Central memory CD8-positive, alpha-beta T cell (primary cell): ENCODE data around the gene MTHFD2L.

ENCODE experiments used
- ATAC-seq: fragments of 150-1000 bp; cut with Tn5 transposase; replicated peaks from 2 replicates; pipeline ENCODE4 v1.10.0; 2022; ENCODE audit warnings: mild to moderate bottlenecking, moderate FRiP score, moderate number of reproducible peaks; ENCODE audit not compliant: poor library complexity, severe bottlenecking; ENCODE audit errors: extremely low read depth
- DNase-seq, 2 donors: peaks; one replicate each; pipeline ENCODE4 v3.0.0; 2021; ENCODE audit warnings: low spot score in 2 of 2
- H3K27ac Mint-ChIP-seq: one replicate; pipeline ENCODE4 v1.8.0; 2022; ENCODE audit warnings: low read depth, mild to moderate bottlenecking, moderate library complexity, mixed read lengths
- H3K27me3 Mint-ChIP-seq: one replicate; pipeline ENCODE4 v1.8.0; 2022; ENCODE audit warnings: mixed read lengths
- H3K36me3 Mint-ChIP-seq: one replicate; pipeline ENCODE4 v1.8.0; 2022; ENCODE audit warnings: mild to moderate bottlenecking, moderate library complexity, mixed read lengths; ENCODE audit not compliant: insufficient read depth
- H3K4me1 Mint-ChIP-seq: one replicate; pipeline ENCODE4 v1.8.0; 2022; ENCODE audit warnings: mixed read lengths
- H3K4me3 Mint-ChIP-seq: one replicate; pipeline ENCODE4 v1.8.0; 2022; ENCODE audit warnings: mild to moderate bottlenecking, moderate library complexity, mixed read lengths
- H3K9me3 Mint-ChIP-seq: one replicate; pipeline ENCODE4 v1.8.0; 2022; ENCODE audit warnings: mixed read lengths

Gene MTHFD2L

DNA sequence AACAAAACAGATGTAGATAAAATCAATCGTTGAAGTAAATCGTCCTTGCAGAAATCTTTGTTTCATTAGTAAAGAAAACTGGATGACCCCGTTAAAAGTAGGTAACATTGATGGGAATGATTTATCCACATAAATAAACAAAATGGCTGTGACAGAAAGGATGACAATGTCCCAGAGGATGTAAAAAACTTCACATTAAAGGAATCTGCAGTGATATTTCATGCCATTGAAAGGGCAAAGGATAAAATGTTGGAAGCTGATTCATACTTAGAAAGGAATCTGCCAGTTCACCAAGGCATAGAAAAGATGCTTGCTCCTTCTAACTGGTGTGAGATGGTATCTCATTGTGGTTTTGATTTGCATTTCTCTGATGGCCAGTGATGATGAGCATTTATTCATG lies 126.1 kb downstream of the MTHFD2L start:
- Mint-ChIP-seq H3K9me3 (no peaks in the 10 kb centered on the region), H3K4me1 (no peaks in the 10 kb centered on the region), H3K27ac (no peak overlapping the region), H3K27me3 (no peaks in the 10 kb centered on the region), H3K36me3 (no peaks in the 10 kb centered on the region), H3K4me3 (no peak overlapping the region)
- ATAC-seq: no peak
- no peak for DNase-seq

DNA sequence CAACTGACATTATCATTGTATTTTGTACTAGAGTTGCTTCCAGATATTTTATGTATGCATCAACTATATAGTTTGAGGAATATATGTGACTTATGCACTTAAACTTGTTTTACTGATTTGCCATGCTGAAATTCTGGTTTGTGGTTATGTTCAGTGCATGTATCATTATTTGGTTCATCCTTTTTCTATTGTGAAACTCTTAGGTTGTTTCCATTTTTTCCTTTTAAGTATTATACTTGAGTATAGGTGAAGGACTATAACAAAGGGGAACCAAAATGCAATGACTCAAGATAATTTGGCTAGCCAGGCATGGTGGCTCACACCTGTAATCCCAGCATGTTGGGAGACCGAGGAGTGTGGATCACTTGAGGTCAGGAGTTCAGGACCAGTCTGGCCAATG lies 129.2 kb downstream of the MTHFD2L start:
- no peak overlapping the region for H3K4me3 Mint-ChIP-seq
- H3K27ac Mint-ChIP-seq: no peak overlapping the region
- no peaks in the 10 kb centered on the region for H3K4me1 Mint-ChIP-seq
- no peak for DNase-seq
- H3K36me3 Mint-ChIP-seq: no peaks in the 10 kb centered on the region
- H3K9me3 Mint-ChIP-seq: no peaks in the 10 kb centered on the region
- no peak for ATAC-seq
- H3K27me3 Mint-ChIP-seq: no peaks in the 10 kb centered on the region

DNA sequence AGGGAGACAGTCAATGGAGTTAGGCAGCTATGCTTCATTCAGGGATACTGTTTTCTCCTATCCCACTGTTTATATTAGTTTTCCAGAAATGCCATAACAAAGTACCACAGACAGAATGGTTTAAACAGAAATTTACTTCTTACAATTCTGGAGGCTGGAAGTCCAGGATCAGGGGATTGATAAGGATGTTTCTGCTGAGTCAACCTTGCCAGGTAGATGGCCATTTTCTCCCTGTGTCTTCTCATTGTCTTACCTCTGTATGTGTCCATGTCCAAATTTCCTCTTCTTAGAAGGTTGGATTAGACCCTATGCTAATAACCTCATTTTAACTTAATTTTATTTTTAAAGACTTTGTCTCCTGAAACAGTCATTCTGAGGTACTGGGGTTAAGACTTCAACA lies 129.9 kb downstream of the MTHFD2L start:
- H3K4me1 Mint-ChIP-seq: no peaks in the 10 kb centered on the region
- no peak overlapping the region for H3K27ac Mint-ChIP-seq
- H3K9me3 Mint-ChIP-seq: no peaks in the 10 kb centered on the region
- no peak overlapping the region for H3K4me3 Mint-ChIP-seq
- H3K27me3 Mint-ChIP-seq: no peaks in the 10 kb centered on the region
- no peak for ATAC-seq
- H3K36me3 Mint-ChIP-seq: no peaks in the 10 kb centered on the region
- no peak for DNase-seq

GRCh38 chr4:74291471-74291870 lies 133.6 kb downstream of the MTHFD2L start:
- H3K27me3 Mint-ChIP-seq: no peaks in the 10 kb centered on the region
- no peak overlapping the region for H3K4me3 Mint-ChIP-seq
- DNase-seq (no peak), ATAC-seq (no peak)
- H3K9me3 Mint-ChIP-seq: no peaks in the 10 kb centered on the region
- H3K27ac Mint-ChIP-seq: no peak overlapping the region
- H3K36me3 Mint-ChIP-seq: no peaks in the 10 kb centered on the region
- H3K4me1 Mint-ChIP-seq: no peaks in the 10 kb centered on the region

DNA sequence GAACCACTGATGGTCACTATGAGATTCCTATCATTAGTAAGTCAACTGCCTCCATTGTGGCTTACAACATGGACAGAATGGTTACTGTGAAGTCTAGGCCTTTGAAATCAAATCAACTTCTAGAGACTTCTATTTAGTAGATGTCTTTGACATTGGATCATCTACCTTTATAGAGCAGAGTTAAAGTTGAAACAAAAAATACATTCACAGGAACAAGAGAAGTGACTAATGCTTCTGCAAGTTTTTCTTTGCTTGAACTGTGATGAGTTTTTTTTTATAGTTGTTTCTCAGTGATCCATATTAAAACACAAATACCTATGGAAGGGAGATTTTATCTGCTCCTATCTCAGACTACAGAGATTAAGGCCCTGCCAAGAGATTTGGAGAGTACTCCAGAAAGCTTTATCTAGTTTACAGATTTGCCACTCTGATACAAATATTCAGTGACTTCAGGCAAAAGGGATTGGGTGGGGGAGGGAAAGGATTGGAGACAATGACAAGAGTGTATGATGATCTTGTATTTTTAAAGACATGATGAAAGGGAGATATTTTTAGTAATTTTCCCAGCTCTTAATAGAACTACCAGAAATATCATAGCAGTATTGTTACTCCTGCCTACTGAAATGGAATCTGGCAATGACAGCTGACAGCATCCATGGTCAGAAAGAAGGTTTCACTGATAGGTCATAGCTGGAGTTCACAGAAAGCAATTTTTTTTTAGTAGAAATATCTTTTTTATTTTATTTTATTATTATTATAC lies 134.4 kb downstream of the MTHFD2L start:
- no peaks in the 10 kb centered on the region for H3K36me3 Mint-ChIP-seq

DNA sequence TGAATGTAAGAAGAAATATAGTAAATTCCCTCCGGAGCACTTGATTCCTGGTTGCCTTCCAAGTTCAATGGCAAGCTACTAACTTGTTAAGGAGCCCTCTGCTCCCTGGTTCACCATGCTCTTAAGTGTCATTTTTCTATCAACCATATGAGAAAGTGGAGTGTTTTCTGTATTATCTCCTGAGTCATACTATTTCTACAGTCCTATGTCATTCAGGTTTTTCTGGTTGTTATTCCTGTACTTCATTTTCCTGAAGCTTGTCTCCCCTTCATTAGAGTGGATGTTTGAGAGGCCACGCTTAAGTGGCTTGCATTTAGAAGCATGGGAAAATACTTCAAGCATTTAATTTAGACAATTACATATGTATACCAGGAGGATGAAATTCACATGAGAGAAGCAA lies 135.6 kb downstream of the MTHFD2L start:
- ATAC-seq (no peak), DNase-seq (no peak)
- no peaks in the 10 kb centered on the region for H3K27me3 Mint-ChIP-seq
- H3K4me3 Mint-ChIP-seq: no peak overlapping the region
- no peaks in the 10 kb centered on the region for H3K36me3 Mint-ChIP-seq
- no peak overlapping the region for H3K27ac Mint-ChIP-seq
- no peaks in the 10 kb centered on the region for H3K4me1 Mint-ChIP-seq
- H3K9me3 Mint-ChIP-seq: no peaks in the 10 kb centered on the region

More for the DNA sequence above, 134.4 kb downstream of the MTHFD2L start:
- Mint-ChIP-seq H3K27ac (no peak overlapping the region), H3K4me1 (no peaks in the 10 kb centered on the region), H3K4me3 (no peak overlapping the region), H3K9me3 (no peaks in the 10 kb centered on the region), H3K27me3 (no peaks in the 10 kb centered on the region)
- ATAC-seq (no peak), DNase-seq (no peak)

DNA sequence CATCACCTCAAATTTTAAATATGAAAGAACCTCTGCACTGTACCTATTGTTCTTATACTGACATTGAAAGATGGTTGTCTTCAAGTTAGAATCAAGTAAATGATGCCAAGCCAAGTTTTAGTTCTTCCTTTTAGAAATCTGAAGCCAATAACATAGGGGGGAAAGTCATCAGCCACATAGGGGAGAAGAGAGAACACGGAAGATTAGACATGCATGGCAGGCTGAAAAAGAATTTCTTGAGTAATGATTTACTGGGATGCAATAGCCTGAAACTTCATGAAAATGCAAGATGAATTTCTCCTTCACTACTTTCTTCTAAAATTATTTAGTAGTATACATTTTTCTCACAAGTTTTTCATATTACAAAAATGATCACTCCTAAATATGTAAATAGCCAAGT lies 136.8 kb downstream of the MTHFD2L start:
- no peak for ATAC-seq
- no peaks in the 10 kb centered on the region for H3K9me3 Mint-ChIP-seq
- H3K27ac Mint-ChIP-seq: no peak overlapping the region
- no peaks in the 10 kb centered on the region for H3K4me1 Mint-ChIP-seq
- DNase-seq: no peak
- H3K4me3 Mint-ChIP-seq: no peak overlapping the region
- H3K27me3 Mint-ChIP-seq: no peaks in the 10 kb centered on the region
- H3K36me3 Mint-ChIP-seq: no peaks in the 10 kb centered on the region

GRCh38 chr4:74297539-74297938 lies 139.6 kb downstream of the MTHFD2L start:
- Mint-ChIP-seq H3K4me3 (no peak overlapping the region), H3K27me3 (no peaks in the 10 kb centered on the region), H3K9me3 (no peaks in the 10 kb centered on the region), H3K36me3 (no peaks in the 10 kb centered on the region), H3K27ac (no peak overlapping the region), H3K4me1 (no peaks in the 10 kb centered on the region)
- no peak for DNase-seq
- ATAC-seq: no peak

- H3K27me3 Mint-ChIP-seq: peaks cover 9% of the 10 kb centered on the region
- no peak overlapping the region for H3K27ac Mint-ChIP-seq
- DNase-seq (no peak), ATAC-seq (no peak)
- no peak overlapping the region for H3K4me3 Mint-ChIP-seq
- H3K4me1 Mint-ChIP-seq: no peaks in the 10 kb centered on the region
- H3K36me3 Mint-ChIP-seq: no peaks in the 10 kb centered on the region
- no peaks in the 10 kb centered on the region for H3K9me3 Mint-ChIP-seq
These were observed 146.2 kb downstream of the MTHFD2L start for GRCh38 chr4:74304095-74304625.

DNA sequence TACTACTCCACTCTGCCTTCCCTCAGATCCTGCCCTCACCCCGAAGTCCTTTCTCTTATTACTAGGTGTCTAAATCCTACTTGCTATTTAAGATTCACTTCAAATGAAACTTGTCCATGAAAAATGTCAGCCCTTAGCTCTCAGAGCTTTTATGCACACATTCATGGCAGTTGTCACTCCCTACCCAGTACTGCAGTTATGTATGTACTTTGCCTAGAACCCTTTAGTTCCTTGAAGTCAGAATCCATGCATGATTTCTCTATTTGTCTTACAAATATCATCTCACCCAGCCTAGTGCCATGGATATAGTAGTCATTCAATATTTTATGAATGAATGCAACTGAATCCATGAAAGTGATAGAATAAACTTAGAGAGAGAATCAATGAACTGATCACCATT lies 147.1 kb downstream of the MTHFD2L start:
- no peak overlapping the region for H3K4me3 Mint-ChIP-seq
- ATAC-seq (no peak), DNase-seq (no peak)

DNA sequence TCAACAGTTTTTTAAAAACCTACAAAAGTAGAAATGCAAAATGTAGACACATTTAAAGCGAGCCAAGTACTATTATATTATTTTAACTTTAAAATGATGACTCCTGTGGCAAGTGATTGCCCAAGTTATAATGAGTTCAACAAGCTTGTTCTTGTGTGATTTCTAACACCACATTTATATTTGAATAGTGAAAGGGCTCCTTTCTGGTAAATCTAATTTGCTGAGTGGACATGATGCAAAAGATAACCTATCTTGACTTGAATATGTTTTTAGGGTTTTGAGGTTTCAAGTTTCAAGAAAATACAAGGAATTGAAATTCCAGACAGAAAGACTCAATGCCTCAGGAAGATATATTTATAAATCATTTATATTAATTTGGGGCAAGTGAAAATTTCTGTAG lies 149.3 kb downstream of the MTHFD2L start:
- ATAC-seq (no peak), DNase-seq (no peak)
- peaks cover 9% of the 10 kb centered on the region for H3K27me3 Mint-ChIP-seq
- no peak overlapping the region for H3K27ac Mint-ChIP-seq
- H3K4me3 Mint-ChIP-seq: no peak overlapping the region
- no peaks in the 10 kb centered on the region for H3K4me1 Mint-ChIP-seq
- H3K9me3 Mint-ChIP-seq: no peaks in the 10 kb centered on the region
- no peaks in the 10 kb centered on the region for H3K36me3 Mint-ChIP-seq

More for the DNA sequence above, 147.1 kb downstream of the MTHFD2L start:
- no peak overlapping the region for H3K27ac Mint-ChIP-seq
- H3K4me1 Mint-ChIP-seq: no peaks in the 10 kb centered on the region
- H3K9me3 Mint-ChIP-seq: no peaks in the 10 kb centered on the region
- H3K36me3 Mint-ChIP-seq: no peaks in the 10 kb centered on the region
- H3K27me3 Mint-ChIP-seq: peaks cover 9% of the 10 kb centered on the region

GRCh38 chr4:74308215-74308614 lies 150.3 kb downstream of the MTHFD2L start, which contains the start of gene EPGN:
TSS of gene EPGN (plus strand) at chr4:74308470. CDS start at chr4:74308534, 64 bp downstream.
- ATAC-seq (no peak), DNase-seq (no peak)
- Mint-ChIP-seq H3K9me3 (no peaks in the 10 kb centered on the region), H3K4me3 (no peak within 1 kb of the TSS), H3K36me3 (no peaks in the 10 kb centered on the region), H3K27ac (no peak within 1 kb of the TSS), H3K4me1 (no peaks in the 10 kb centered on the region), H3K27me3 (peaks cover 9% of the 10 kb centered on the region)

GRCh38 chr4:74309223-74309622 lies 151.3 kb downstream of the MTHFD2L start:
- H3K4me1 Mint-ChIP-seq: no peaks in the 10 kb centered on the region
- H3K9me3 Mint-ChIP-seq: no peaks in the 10 kb centered on the region
- DNase-seq (no peak), ATAC-seq (no peak)
- H3K27me3 Mint-ChIP-seq: peaks cover 11% of the 10 kb centered on the region
- no peaks in the 10 kb centered on the region for H3K36me3 Mint-ChIP-seq
- H3K4me3 Mint-ChIP-seq: no peak overlapping the region
- H3K27ac Mint-ChIP-seq: no peak overlapping the region
